GM21786 (cell line): ENCODE measurements around the gene UBL7.

ENCODE experiments used
- ATAC-seq: cut with Tn5 transposase; IDR thresholded peaks from one replicate; pipeline ENCODE4 v1.9.1; 2021; ENCODE audit not compliant: unreplicated experiment

Gene UBL7

GRCh38 chr15:74424901-74425528 is 35.9 kb downstream of the UBL7 start:
- no peak for ATAC-seq

GRCh38 chr15:74423431-74424257 is 37.3 kb downstream of the UBL7 start:
- ATAC-seq: no peak

- no peak for ATAC-seq
Observed at GRCh38 chr15:74422652-74423430, 38.1 kb downstream of the UBL7 start.

- no peak for ATAC-seq
Observed at GRCh38 chr15:74422265-74422651, 38.7 kb downstream of the UBL7 start.

DNA sequence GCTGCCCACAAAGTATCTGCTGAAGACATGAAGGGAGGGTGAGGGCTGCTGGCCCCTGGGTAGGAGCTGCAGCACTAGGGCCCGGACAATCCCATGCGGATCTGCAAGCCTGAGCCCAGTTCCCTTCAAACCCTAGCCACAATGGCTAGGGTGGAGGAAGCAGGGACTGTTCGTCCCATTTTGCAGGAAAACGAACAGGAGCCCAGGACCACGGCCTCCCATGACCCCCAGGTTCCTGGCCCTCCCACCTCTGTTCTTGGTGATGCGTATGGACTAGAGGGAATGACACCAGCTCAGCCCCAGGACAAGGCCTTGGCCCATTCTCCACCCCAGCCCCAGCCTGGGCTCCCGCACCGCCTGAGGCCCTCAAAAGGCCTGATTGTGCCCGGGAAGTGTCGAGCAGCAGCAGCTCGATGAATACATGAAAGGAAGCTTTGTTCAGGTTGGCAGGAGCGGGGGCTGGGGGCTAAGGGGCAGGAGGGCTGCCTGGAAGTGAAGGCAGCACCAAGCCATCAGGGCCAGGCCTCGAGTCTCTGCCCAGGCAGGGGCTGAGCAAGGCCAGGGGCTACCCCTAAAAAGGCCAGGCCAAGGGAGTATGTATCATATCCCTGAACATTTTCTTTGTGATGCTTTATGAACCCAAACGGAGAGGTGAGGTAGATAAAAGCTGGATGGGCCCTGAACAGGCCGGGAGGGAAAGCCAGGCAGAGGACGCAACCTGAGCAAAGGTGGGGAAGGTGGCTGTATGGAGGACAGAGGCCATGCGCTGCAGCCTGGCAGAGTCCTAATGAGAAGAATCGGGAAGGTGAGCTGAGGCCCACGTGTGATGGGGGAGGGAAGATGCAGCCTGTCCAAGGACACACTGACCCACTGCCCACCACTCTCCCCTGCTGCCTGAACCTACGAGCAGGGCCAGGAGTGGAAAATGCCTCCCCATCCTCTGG is 39.4 kb downstream of the UBL7 start:
- no peak for ATAC-seq

DNA sequence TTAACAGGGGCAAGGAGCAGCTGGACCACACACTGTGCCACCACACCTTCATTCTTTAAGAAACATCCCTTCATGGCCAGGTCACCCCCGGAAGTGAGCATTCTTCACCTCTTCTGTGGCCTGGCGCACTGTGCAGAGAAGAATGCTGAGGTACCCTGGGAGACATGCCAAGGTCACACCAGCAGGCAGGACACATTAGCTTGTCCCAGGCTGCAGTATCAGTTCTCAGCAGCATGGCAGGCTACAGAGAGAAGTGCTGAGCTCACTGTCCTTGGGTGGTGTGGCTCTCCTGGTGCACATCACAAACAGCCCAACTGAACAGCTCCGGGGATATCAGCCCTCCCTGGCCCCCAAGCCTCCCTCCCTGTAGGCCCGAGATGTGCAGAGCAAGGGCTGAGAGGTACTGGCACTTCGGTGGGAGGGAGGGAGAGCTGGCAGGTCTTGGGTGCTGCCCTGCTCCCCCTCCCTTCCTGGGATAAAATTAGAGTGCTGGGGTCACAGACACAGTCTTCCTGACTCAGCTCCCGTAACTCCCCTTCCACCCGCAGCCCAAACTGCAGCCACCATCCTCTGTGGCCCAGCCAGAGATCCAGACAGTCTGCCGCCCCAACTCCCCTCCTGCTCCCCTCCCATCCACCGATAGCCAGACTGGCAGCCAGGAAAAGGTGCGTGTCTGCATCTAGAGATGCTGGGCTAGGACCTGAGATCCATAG is 40.6 kb downstream of the UBL7 start:
- ATAC-seq: no peak

GRCh38 chr15:74419432-74419831 is 41.5 kb downstream of the UBL7 start:
- no peak for ATAC-seq

DNA sequence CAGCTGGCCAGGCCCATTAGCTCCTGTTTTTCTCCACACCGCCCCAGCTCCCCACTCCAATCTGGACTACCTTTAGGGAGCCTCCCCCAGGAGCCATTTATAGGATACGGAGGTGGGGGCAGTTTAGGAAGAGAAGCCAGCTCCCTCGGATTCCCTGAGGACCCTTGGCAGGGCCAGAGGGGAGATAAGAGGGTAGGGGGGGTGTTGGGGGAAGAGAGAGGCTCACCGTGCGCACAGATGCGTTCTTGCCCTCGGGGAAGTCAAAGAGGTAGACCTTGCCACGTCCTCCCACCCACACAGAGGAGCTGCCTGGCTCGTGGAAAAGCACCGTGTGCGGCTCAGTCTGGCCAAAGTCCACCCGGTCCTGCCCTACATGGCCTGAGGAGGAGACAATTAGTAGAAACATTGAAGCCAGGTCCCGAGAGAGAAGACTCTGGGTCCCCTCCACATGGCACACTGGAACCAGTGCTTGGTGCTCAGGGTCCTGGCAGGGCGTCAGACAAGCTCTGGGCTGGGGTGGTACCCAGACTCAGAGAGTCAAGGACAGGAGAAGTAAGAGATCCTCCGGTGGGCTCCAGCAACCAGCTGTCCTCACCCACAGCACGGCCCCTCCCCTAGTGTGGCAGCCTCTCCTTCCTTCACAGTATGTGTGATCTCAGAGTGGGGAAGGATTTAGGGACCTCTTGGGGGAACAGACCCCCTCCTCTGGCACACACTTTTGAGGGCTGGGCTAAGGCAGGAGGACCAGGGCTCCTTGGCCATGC is 42.2 kb downstream of the UBL7 start:
- no peak for ATAC-seq

- ATAC-seq: no peak
Observed at GRCh38 chr15:74417670-74418069, 43.3 kb downstream of the UBL7 start.

- ATAC-seq: no peak
Observed at GRCh38 chr15:74417225-74417624, 43.7 kb downstream of the UBL7 start.

DNA sequence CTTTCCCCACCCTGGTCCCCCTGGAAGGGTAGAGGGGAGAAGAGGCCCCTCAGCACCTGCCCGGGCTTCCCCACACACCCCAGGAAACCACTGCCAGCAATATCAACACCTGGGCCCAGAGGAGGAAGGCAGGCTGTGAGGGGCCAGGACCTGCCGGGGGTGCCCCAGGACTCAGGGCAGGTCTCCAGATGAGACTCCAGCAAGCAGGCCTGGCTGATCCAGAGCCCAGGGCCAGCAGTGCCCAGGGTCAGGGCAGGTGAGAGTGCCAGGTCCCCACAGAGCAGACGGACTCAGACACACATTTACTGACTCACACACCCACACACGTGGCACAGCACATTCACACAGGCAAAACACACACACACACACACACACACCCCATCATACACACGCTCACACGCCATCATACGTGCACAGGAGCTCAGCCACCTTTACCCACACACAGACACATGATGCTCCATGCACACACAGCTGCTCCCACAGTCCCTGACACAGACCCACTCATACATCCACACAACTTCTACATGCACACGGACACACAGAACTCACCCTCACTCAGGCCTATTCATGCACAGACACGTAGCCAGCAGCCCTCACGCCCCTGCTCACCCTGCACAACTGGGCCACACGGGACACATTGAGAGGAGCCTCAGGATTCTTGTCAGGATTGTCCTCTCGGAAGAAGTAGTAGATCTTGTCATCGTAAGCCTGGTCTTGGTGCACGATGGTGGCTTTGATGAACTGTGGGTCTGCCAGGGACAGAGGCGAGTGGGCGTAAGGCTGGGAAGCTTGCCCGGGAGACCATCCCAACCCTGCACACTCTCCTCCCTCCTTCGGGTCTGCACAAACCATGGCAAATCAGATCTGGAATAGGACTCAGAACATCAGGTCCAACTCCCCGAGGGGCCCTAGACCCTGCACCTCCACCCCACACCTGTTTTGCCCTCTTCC is 44.7 kb downstream of the UBL7 start:
- ATAC-seq: no peak

DNA sequence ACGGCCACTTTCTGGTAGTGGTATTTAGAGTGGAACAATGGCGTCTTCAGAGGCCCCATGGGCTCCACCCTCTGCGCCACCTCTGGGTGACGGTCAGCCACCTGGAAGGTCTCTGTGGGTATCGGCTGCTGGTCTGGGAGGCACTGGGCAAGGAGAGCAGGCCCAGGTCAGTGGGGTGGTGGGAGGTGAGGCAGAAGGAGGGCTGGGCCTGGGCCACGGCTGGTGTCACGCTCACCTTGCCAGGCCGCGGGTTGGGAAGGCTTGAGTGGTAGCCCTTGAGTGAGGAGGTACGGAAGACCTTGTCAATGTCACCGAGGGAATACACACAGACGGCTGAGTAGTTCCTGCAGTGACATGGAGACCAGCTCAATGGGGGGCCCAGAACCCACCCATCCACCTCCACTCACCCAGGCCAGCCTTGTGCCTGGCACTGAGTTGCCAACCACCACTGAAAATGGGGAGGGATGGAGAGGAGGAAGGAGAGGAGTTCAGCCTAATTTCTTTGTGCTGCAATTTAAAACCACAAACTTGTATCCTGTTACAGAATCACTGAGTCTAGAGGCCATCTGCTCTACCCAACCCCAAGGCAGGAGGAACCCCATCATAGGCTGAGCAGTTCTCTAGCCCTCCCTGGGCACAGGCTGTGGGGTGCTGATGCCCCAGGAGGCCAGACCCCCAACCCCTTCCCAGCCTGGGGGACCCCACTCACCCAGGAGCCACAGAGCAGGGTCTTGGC is 46.2 kb downstream of the UBL7 start:
- no peak for ATAC-seq

DNA sequence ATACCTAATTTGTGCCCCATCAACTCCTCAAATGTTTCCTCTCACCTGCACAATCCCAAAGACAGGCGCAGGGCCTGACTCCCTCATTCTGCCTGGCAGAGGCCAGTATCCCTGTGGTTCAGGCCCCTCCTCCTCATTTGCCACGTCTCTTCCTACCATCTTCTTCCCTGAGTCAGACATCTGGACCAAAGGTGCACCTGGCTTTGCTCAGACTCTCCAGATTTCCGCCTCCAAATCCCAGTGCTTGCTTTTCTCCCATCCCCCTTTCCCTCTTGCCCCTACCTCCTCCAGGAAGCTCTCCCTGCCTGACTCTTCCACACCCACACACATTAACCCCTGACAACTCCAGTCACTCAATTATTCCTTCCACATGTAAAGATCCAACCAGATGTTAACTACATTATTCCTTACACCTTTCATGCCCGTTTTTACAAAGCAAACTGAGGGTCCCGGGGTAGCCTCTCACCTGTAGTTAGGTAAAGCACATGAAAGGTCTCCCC is 46.8 kb downstream of the UBL7 start:
- ATAC-seq: no peak

DNA sequence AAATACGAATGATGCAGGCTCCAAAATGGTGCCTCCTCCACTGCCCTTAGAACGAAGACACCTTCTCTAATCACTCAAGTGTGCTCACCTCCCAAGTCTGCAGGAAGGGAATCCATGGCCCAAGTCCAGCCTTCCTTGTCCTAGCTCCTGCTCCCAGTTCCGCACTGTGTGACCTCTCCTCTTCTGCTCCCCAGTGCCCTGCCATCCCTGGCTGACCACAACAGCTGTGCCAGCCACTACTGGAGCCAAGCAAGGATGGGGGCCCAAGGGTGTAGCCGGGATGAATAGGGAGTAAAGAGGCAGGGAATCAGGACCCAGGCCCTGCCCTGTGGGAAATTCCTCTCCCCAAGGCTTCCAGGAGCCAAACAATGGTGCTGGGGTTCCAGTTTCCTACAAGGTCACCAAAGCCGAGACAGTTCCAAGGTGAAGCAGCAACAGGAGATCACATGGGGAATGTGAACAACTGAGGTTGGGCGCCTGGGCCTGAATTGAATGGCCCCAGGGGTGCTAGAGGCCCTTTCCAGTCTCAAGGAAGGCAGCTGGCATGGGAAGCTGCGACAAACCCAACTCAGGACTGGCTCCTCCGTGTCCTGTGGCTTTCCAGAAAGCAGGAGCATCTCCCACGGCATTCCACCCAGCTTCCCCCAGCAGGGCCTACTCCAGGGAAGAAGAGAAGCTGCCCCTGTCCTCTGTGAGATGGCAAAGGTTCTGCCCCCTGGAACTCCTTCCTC is 47.4 kb downstream of the UBL7 start:
- no peak for ATAC-seq

DNA sequence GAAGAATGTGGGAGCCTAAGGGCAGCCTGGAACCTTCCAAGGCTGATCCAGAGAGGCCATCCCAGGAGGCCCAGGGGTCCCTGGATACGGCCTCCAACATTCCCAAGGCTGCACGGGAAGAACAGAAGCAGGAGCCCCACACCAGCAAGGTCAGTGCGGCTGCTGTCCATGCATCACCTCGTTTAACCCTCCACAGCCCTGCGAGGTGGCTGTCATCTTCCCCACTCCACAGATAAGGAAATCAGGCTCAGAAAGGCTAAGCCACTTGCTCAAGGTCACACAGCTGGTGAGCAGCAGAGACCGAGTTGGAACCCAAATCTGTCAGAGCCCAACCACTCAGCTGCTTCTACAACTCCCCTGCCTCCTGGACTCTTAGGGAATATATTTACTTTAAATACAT is 48.8 kb downstream of the UBL7 start:
- ATAC-seq: no peak

DNA sequence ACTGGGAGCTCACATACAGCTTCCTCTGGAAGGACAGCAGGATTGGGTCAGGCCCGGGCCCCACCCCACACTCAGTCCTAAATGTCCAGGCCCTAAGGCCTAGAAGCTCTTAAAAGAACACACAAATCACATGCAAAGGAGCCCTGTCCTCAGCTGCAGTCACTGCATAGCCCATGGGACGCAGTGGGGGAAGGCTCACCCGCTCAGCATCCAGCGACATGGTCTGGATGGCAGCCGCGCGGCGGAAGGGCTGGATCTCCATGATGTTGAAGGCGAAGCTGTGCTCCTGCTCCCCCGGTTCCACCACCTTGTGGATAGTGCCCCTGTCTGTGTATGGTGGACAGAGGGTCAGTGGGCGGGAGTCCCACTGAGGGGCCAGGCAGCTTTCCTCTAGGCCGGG is 49.3 kb downstream of the UBL7 start:
- no peak for ATAC-seq

- ATAC-seq: no peak
Observed at GRCh38 chr15:74410502-74410901, 50.5 kb downstream of the UBL7 start.
